Measurements from ENCODE around the gene FAR2.
"Not testable (repeated sequence)": the region's sequence is repeated elsewhere in the genome, so short reads cannot be mapped to it uniquely, and the experiment has no call there.

FAR2 gene

DNA sequence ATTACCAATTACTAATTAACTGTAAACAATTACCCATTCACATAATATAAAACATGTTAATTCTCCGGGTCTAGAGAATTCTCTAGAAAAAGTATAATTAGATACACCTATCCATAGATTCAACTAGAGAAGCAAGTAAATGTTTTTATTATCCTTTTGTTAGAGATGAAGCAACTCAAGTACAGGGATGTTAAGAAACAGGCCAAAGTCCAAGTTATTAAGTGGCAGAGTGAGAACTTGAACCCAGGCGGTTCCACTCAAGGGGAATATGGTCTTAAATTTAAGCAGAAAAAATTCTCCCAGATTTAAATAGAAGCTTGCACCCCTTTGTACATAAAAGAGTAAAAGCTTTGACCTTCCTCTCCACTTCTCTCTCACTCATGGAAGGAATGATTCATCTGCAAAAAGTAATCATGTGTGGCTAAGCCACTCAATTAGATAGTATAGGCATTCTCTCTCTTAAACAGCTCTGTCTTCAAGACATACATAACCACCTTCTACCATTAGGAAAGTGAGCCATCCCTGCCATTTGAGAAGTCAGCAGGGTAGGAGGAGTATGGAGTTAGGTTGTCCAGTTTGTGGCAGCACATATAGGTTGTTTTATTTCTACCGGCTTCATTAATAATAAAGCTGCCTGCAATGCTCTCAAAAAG is 197.8 kb downstream of the FAR2 start:
- no peak for DNase-seq

DNA sequence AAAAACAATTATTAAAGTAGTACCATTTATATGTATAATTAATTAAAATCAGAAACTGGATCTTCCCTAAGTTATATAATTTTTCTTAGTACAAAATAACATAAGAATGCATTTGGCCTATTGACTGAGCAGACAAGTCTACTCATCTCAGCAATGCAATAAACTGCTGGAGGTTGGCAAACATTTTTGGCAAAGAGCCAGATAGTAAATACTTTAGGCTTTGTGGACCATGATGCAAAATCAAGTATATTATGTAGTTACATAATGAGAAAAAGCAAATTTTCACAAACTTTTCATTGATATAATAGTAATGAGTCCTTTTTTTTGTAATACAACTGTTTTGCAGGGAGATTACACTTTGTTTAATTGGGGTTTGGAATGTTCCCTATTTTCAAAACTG is 201.0 kb downstream of the FAR2 start:
- DNase-seq = no peak

GRCh38 chr12:29354954-29355353 is 205.9 kb downstream of the FAR2 start:
- DNase-seq = no peak

GRCh38 chr12:29365091-29365490 is 216.0 kb downstream of the FAR2 start:
- DNase-seq = no peak

- no peak for DNase-seq
These were observed 224.9 kb downstream of the FAR2 start for GRCh38 chr12:29374012-29374411.

- DNase-seq = no peak
These were observed 225.8 kb downstream of the FAR2 start for GRCh38 chr12:29374913-29375312.

DNA sequence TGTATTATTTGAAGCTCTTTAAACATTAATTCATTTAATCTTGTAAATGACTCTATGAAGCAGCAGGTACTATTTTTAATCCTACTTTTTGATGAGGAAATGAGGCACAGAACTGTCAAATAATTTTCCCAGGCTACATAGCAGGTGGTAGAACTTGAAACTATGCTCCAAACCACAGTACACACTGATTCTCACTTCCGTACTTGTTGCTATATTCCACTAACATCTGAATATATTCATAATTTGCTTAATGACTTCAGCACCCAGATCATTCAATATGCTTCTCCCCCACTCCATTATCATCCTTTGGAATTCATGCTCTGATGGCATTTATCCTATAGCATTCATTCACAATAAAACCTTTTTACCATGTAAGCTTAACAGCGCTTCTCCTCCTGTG is 227.0 kb downstream of the FAR2 start:
- DNase-seq = no peak

- DNase-seq = peak; percentile 97
These were observed 231.8 kb downstream of the FAR2 start, which contains the start of gene ERGIC2 for GRCh38 chr12:29380536-29381523. Gene ERGIC2 (minus strand): TSS chr12:29381172. CDS start chr12:29371633, 9,539 bp downstream.

DNA sequence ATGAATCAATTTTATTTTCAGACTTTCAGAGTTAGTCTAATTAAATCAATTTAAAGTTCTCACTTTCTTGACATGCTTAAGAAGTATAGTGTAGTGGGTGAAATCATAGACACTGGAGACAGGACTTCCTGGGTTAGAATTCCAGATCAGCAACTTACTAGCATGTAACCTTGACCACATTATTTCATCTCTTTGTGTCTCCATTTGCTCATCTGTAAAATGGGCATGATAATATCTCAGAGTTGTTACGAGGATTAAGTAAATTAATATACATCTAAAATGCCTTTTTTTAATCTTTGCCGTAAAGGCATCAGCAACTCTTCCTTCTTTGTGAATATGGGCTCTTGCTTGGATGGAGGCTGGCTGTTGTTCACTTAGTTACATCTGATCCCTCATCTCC is 233.2 kb downstream of the FAR2 start:
- DNase-seq = no peak

DNA sequence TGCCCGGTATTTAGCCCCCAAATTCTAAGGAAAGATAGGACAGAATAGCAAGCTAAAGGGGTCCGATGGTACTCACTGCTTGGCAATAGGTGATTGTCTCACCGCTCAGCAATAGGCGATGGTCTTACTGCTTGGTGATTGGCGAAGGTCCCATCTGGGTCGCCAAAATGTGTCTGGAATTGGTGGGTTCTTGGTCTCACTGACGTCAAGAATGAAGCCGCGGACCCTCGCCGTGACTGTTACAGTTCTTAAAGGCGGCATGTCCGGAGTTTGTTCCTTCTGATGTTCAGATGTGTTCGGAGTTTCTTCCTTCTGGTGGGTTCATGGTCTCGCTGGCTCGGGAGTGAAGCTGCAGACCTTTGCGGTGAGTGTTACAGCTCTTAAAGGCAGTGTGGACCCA is 236.1 kb downstream of the FAR2 start:
- DNase-seq = not testable (repeated sequence)
